Activated naive CD4-positive, alpha-beta T cell treated with anti-CD3 and anti-CD28 coated beads, Interleukin-2, amount 10 ng/mL, durations not matched to agents 7 days and 5 days (primary cell): ENCODE results near the gene AIF1.

ENCODE experiments used
- CTCF ChIA-PET: fragments of 350-600 bp; sonication (Branson Sonifier 250); formaldehyde crosslinking; loops from one replicate; lab custom pipeline; 2021; ENCODE audit warnings: antibody characterized with exemption; lab: Charles Lee
- DNase-seq: peaks from one replicate; pipeline ENCODE4 v3.0.0-alpha.2; 2020
- H3K27ac Mint-ChIP-seq: one replicate; pipeline ENCODE4 v1.8.0; 2021; ENCODE audit warnings: mild to moderate bottlenecking, moderate library complexity, mixed read lengths
- H3K27me3 Mint-ChIP-seq: one replicate; pipeline ENCODE4 v1.8.0; 2021; ENCODE audit warnings: mild to moderate bottlenecking, mixed read lengths
- H3K36me3 Mint-ChIP-seq: one replicate; pipeline ENCODE4 v1.8.0; 2021; ENCODE audit warnings: mixed read lengths
- H3K4me1 Mint-ChIP-seq: one replicate; pipeline ENCODE4 v1.8.0; 2021; ENCODE audit warnings: mixed read lengths
- H3K4me3 Mint-ChIP-seq: one replicate; pipeline ENCODE4 v1.8.0; 2021; ENCODE audit warnings: mild to moderate bottlenecking, moderate library complexity, mixed read lengths
- H3K9me3 Mint-ChIP-seq: one replicate; pipeline ENCODE4 v1.8.0; 2021; ENCODE audit warnings: mixed read lengths

The AIF1 gene

GRCh38 chr6:31663126-31663960 lies 48.3 kb downstream of the AIF1 start:
- CTCF ChIA-PET, result interaction anchor here (0.5 to 1.1 kb wide), 4 partner anchors 11 to 155 kb away, joined by 3 to 8 read pairs (median 4); partner anchors contain the start of gene BAG6
- Mint-ChIP-seq H3K4me3 (peak overlapping the region; percentile 100), H3K36me3 (peaks cover 67% of the 10 kb centered on the region), H3K4me1 (peaks cover 89% of the 10 kb centered on the region), H3K9me3 (no peaks in the 10 kb centered on the region), H3K27me3 (no peaks in the 10 kb centered on the region), H3K27ac (peak overlapping the region; percentile 98)
- no peak for DNase-seq

GRCh38 chr6:31663961-31664789 lies 49.1 kb downstream of the AIF1 start:
- CTCF ChIA-PET, result interaction anchor here (0.5 to 1.7 kb wide), 10 partner anchors 10 to 198 kb away, joined by 3 to 9 read pairs (median 3); partner anchors contain the start of gene BAG6
- DNase-seq, result peak; percentile 31
- peak overlapping the region; percentile 98 for H3K27ac Mint-ChIP-seq
- H3K4me1 Mint-ChIP-seq, result peaks cover 87% of the 10 kb centered on the region
- H3K27me3 Mint-ChIP-seq, result no peaks in the 10 kb centered on the region
- H3K9me3 Mint-ChIP-seq, result no peaks in the 10 kb centered on the region
- H3K4me3 Mint-ChIP-seq, result peak overlapping the region; percentile 100
- peaks cover 69% of the 10 kb centered on the region for H3K36me3 Mint-ChIP-seq

GRCh38 chr6:31664790-31665500 lies 49.9 kb downstream of the AIF1 start, which contains the start of gene GPANK1:
Gene GPANK1 (minus strand): TSS chr6:31664997. CDS start chr6:31664478, 519 bp downstream.
- peak within 1 kb of the TSS; percentile 98 for H3K27ac Mint-ChIP-seq
- H3K4me3 Mint-ChIP-seq, result peak within 1 kb of the TSS; percentile 100
- H3K4me1 Mint-ChIP-seq, result peaks cover 82% of the 10 kb centered on the region
- peak; percentile 94 for DNase-seq
- H3K36me3 Mint-ChIP-seq, result peaks cover 70% of the 10 kb centered on the region
- CTCF ChIA-PET, result interaction anchor here (0.7 to 1.7 kb wide), 5 partner anchors 11 to 105 kb away, joined by 3 to 9 read pairs (median 3); no protein-coding TSS in a partner anchor
- no peaks in the 10 kb centered on the region for H3K9me3 Mint-ChIP-seq
- H3K27me3 Mint-ChIP-seq, result no peaks in the 10 kb centered on the region

- Mint-ChIP-seq H3K36me3 (peaks cover 73% of the 10 kb centered on the region), H3K4me3 (peak within 1 kb of the TSS; percentile 100), H3K27me3 (no peaks in the 10 kb centered on the region), H3K9me3 (no peaks in the 10 kb centered on the region), H3K27ac (peak within 1 kb of the TSS; percentile 98), H3K4me1 (peaks cover 81% of the 10 kb centered on the region)
- peak; percentile 99 for DNase-seq
- CTCF ChIA-PET, result interaction anchor here (0.9 to 1.7 kb wide), 3 partner anchors 12 to 73 kb away, joined by 3 to 9 read pairs (median 3); no protein-coding TSS in a partner anchor
Measured at GRCh38 chr6:31665501-31666336, 50.7 kb downstream of the AIF1 start, which contains the start of gene CSNK2B. Gene CSNK2B (plus strand): TSS chr6:31666080. CDS start chr6:31666832, 752 bp downstream.

GRCh38 chr6:31666337-31666965 lies 51.4 kb downstream of the AIF1 start:
- Mint-ChIP-seq H3K4me3 (peak overlapping the region; percentile 100), H3K27ac (peak overlapping the region; percentile 98), H3K9me3 (no peaks in the 10 kb centered on the region), H3K4me1 (peaks cover 73% of the 10 kb centered on the region), H3K27me3 (no peaks in the 10 kb centered on the region), H3K36me3 (peaks cover 77% of the 10 kb centered on the region)
- no peak for DNase-seq
- CTCF ChIA-PET, result interaction anchor here (0.9 to 1.1 kb wide), 3 partner anchors 72 to 125 kb away, joined by 3 to 4 read pairs (median 3); no protein-coding TSS in a partner anchor
